Stimulated activated naive CD8-positive, alpha-beta T cell treated with anti-CD3 and anti-CD28 coated beads, Interleukin-15, Interleukin-2, amounts not matched to agents 100 ng/mL and 50 ng/mL, for 24 hours (primary cell): Measurements from ENCODE around the gene ECEL1.
"Not testable (repeated sequence)": the region's sequence is repeated elsewhere in the genome, so short reads cannot be mapped to it uniquely, and the experiment has no call there.

Experiments
- H3K27ac Mint-ChIP-seq: one replicate; pipeline ENCODE4 v1.8.0; 2021; ENCODE audit warnings: mild to moderate bottlenecking, mixed read lengths
- H3K27me3 Mint-ChIP-seq: one replicate; pipeline ENCODE4 v1.8.0; 2021; ENCODE audit warnings: mixed read lengths
- H3K36me3 Mint-ChIP-seq: one replicate; pipeline ENCODE4 v1.8.0; 2021; ENCODE audit warnings: low read depth, mixed read lengths
- H3K4me1 Mint-ChIP-seq: one replicate; pipeline ENCODE4 v1.8.0; 2021; ENCODE audit warnings: low read depth, mixed read lengths
- H3K4me3 Mint-ChIP-seq: one replicate; pipeline ENCODE4 v1.8.0; 2021; ENCODE audit warnings: mild to moderate bottlenecking, mixed read lengths
- H3K9me3 Mint-ChIP-seq: one replicate; pipeline ENCODE4 v1.8.0; 2021; ENCODE audit warnings: mixed read lengths

The ECEL1 gene

DNA sequence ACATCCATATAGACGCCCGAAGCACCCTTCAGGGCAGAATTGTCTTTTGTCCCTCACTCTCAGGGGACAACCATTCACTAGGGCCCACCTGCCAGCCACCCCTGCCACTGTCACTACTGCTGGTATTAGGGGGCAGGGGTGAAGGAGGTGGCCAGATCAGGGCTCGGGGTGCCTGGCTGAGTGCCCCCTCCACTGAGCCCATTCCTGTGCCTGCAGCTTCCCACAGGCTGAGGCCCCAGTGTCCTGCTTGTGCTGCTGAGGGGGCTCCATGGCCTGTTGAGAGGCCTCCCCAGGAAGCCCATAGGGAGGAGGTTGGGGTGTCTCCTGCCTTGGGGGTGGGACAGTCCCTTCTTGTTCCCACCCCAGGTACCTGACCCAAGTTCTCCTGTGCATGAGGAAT is 36.0 kb downstream of the ECEL1 start:
- H3K4me3 Mint-ChIP-seq, H3K9me3 Mint-ChIP-seq, H3K36me3 Mint-ChIP-seq, H3K4me1 Mint-ChIP-seq, H3K27ac Mint-ChIP-seq, H3K27me3 Mint-ChIP-seq: not testable (repeated sequence)

DNA sequence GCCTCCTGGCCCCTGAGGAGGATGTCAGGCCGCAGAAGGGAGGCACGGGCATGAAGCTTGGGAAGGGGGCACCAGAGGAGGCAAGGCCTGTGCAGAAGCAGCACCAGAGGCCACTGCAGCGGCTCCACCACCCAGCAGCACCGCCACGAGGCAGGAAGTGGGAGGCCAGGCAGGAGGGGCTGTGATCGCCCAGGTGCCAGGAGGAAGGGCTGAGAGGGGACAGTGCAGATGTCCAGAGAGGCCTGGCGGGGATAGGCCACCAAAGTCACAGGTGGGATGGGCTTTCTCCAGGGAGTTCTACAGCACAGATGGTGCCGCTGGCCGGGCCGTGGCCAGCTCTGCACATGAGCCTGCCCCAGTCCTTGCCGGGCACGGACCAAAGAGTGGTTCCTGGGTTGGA is 37.7 kb downstream of the ECEL1 start:
- Mint-ChIP-seq H3K36me3 (no peaks in the 10 kb centered on the region), H3K27ac (no peak overlapping the region), H3K9me3 (no peaks in the 10 kb centered on the region), H3K27me3 (peaks cover 1% of the 10 kb centered on the region), H3K4me3 (no peak overlapping the region), H3K4me1 (no peaks in the 10 kb centered on the region)

DNA sequence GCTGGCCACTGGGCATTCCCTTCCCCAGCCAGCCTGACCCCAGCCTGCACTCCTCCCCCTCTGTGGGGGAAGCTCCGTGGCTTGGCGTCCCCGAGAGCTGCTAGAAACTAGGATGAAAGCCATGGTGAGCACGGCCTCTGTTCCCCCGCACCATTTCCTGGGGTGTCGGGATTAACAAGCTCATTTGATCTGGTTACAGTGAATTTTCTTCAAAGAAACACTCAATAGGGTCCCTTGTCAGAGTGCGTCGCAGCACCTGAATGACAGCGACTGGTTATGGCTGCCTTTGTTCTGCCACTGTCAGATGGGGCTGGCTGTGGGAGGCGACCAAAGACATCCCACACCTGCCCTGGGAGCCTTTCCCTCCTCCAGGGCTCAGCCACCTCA is 39.3 kb downstream of the ECEL1 start:
- H3K36me3 Mint-ChIP-seq, result no peaks in the 10 kb centered on the region
- H3K4me3 Mint-ChIP-seq, result no peak overlapping the region
- H3K27me3 Mint-ChIP-seq, result no peaks in the 10 kb centered on the region
- H3K4me1 Mint-ChIP-seq, result no peaks in the 10 kb centered on the region
- H3K9me3 Mint-ChIP-seq, result no peaks in the 10 kb centered on the region
- H3K27ac Mint-ChIP-seq, result no peak overlapping the region

DNA sequence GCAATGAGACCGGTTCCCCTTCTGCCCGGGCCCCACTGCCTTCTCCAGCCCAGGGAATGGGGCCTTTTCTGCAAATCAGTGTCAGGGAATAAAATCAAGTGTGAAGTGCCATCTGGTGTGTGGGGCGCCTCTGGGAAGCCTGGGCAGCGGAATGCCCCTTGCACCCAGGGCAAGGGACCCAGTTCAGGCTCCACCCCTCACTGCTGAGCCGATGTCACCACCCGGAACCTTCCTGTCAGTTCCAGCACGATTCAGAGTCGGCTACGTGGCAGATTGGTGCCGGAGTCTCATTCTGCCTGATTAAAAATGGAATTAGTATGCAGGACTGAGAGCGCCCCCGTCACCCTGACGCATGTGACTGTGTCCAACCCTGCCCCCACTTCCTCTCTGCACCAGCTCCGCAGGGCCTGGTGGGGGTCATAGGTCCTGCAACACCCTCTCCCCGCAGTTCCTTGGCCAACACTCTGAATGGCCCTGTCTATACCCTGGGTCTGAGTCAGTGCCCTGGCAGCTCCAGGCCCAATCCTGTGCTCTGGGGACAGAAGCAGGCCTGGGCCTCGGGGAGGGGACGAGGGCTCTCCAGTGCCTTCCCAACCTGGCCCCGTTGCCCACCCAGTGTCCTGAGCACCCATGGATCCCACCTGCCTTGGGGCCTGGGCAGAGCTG is 39.9 kb downstream of the ECEL1 start:
- Mint-ChIP-seq H3K27ac (no peak overlapping the region), H3K27me3 (no peaks in the 10 kb centered on the region), H3K36me3 (no peaks in the 10 kb centered on the region), H3K9me3 (no peaks in the 10 kb centered on the region), H3K4me1 (no peaks in the 10 kb centered on the region), H3K4me3 (no peak overlapping the region)

DNA sequence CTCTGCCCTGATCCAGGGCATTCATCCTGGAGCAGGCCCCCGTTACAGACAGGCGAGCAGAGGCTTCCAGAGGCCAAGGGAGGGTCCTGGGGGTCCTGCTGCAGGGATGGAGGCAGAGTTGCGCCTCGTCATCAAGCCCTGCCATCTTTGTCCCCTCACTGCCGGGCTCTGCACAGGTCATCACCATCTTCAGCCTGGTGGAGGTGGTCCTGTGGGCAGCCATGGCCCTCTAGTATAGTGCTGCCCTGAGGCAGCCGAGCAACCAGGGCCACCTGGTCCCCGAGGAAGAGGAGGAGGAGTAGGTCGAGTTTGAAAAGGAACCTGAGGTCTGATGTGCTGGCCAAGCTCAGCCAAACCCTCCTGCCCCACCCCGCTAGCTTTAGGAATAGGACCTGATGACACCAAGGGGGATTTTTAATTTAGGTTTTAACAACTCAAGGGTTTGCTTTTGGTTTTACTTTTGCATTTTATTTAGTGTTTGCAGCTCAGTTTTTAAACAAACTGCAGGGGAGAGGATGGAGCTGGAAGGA is 40.5 kb downstream of the ECEL1 start:
- Mint-ChIP-seq H3K4me1 (no peaks in the 10 kb centered on the region), H3K27ac (no peak overlapping the region), H3K4me3 (no peak overlapping the region), H3K9me3 (no peaks in the 10 kb centered on the region), H3K36me3 (no peaks in the 10 kb centered on the region), H3K27me3 (no peaks in the 10 kb centered on the region)

DNA sequence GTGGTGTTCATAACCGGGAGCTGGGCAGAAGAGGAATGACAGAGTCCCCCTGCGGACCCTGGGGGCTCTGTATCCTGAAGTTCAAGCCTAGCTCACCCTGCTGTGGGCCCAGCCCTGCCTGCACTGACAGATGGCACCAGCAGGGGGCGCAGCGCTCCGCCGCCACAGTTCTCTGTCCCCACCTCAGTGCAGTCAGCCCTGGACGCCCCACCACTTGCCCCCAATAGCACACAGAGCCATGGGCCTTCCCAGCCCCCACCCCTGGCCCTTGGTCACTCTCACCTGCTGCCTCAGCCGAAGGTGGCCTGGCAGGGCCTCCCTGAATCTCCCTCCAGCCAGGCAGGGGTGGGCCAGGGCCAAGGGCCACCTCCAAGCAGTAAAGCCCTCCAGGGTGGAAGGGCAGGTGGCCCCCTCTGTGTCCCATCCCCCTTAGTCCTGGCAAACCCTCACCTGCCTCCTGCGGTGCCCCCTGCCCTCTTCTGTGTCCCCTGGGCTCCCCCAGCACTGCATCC is 41.3 kb downstream of the ECEL1 start:
- not testable (repeated sequence) for H3K36me3 Mint-ChIP-seq, H3K27ac Mint-ChIP-seq, H3K4me1 Mint-ChIP-seq, H3K9me3 Mint-ChIP-seq, H3K27me3 Mint-ChIP-seq, H3K4me3 Mint-ChIP-seq

GRCh38 chr2:232445149-232445885 is 42.3 kb downstream of the ECEL1 start:
- not testable (repeated sequence) for H3K9me3 Mint-ChIP-seq, H3K27me3 Mint-ChIP-seq, H3K27ac Mint-ChIP-seq, H3K4me3 Mint-ChIP-seq, H3K36me3 Mint-ChIP-seq, H3K4me1 Mint-ChIP-seq

DNA sequence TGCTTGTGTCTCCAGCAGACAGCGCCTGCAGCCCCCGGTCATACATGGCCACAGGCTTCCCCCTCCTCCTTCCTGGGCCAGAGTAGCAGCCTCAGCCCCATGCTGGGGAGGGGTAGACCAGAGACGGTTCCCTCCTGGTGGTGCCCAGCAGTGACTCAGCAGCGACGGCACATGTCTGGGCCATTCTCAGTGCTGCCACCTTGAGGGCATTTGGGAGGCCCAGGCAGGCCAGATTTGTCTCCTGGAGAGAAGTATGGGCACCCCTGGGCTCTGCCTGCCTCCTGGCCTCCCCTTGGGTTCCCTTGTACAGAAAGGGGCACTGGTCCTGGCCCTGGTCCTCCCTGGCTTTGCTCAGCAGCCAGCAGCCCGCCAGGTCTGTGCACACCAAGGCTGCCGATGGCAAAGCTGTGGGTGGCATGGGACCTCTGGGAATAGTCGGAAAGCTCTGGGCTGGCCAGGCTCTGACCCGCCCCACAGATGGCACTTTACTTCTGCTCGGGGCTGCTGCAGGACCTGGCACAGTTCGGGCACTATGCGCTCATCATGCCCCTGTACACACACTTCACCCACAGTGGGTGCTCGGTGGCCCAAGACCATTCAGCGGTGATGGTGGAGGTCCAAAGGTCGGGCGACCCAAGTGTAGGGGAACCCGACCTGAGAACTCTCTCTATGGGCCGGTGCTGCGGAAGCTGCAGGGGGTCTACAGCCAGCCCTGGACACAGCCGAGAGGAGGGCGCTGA is 43.1 kb downstream of the ECEL1 start:
- no peak overlapping the region for H3K27ac Mint-ChIP-seq
- H3K27me3 Mint-ChIP-seq, result no peaks in the 10 kb centered on the region
- no peaks in the 10 kb centered on the region for H3K4me1 Mint-ChIP-seq
- H3K36me3 Mint-ChIP-seq, result no peaks in the 10 kb centered on the region
- no peak overlapping the region for H3K4me3 Mint-ChIP-seq
- H3K9me3 Mint-ChIP-seq, result no peaks in the 10 kb centered on the region

GRCh38 chr2:232443669-232444408 is 43.8 kb downstream of the ECEL1 start:
- not testable (repeated sequence) for H3K27ac Mint-ChIP-seq, H3K36me3 Mint-ChIP-seq, H3K9me3 Mint-ChIP-seq

DNA sequence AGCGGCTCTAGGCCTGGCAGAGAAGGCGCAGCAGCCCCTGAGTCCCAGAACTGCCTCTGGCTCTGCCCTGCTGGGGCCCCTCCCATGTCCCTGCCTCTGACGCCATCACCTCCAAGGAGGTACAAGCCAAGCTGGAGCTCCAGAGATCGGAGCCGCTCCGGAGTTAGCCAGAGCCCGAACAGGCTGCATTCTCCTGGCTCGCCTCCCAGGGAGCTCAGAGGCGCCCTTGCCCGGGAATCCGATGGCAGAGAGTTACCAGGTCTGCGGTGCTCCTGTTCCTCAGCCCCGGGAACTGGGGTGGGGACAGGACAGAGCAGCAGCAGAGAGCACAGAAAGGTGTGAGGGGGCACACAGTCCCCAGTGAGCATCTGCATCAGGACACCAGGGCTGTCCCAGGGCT is 44.6 kb downstream of the ECEL1 start:
- H3K27ac Mint-ChIP-seq, H3K36me3 Mint-ChIP-seq, H3K4me3 Mint-ChIP-seq, H3K27me3 Mint-ChIP-seq, H3K4me1 Mint-ChIP-seq, H3K9me3 Mint-ChIP-seq: not testable (repeated sequence)

More at GRCh38 chr2:232443669-232444408, 43.8 kb downstream of the ECEL1 start:
- H3K27me3 Mint-ChIP-seq, H3K4me1 Mint-ChIP-seq, H3K4me3 Mint-ChIP-seq: not testable (repeated sequence)

DNA sequence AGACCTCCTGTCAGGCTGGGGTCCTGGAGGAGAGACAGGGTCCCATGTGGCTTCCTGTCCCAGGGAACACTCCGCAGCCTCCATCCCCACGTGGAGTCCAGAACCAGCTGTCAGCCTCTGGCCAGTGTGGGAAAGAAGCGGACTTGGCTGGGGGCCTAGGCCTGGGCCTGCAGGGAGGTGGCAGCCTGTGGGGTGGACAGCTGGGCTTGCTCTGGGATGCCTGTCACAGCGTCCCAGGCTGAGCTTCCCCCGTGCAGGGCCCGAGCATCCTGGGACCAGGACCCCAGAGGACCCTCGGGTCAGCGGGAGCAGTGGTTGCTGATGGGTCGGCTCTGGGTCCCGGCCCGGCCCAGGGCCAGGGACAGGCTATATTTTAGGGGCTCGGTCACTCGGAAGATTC is 45.2 kb downstream of the ECEL1 start:
- H3K4me3 Mint-ChIP-seq, H3K27ac Mint-ChIP-seq: not testable (repeated sequence)

GRCh38 chr2:232441922-232442321 is 45.7 kb downstream of the ECEL1 start:
- not testable (repeated sequence) for H3K4me1 Mint-ChIP-seq, H3K4me3 Mint-ChIP-seq, H3K27me3 Mint-ChIP-seq, H3K27ac Mint-ChIP-seq, H3K9me3 Mint-ChIP-seq, H3K36me3 Mint-ChIP-seq

More for the DNA sequence above, 45.2 kb downstream of the ECEL1 start:
- H3K36me3 Mint-ChIP-seq, H3K9me3 Mint-ChIP-seq, H3K27me3 Mint-ChIP-seq, H3K4me1 Mint-ChIP-seq: not testable (repeated sequence)

GRCh38 chr2:232441147-232441651 is 46.4 kb downstream of the ECEL1 start:
- H3K36me3 Mint-ChIP-seq, result no peaks in the 10 kb centered on the region
- H3K9me3 Mint-ChIP-seq, result no peaks in the 10 kb centered on the region
- H3K4me3 Mint-ChIP-seq, result no peak overlapping the region
- no peak overlapping the region for H3K27ac Mint-ChIP-seq
- H3K27me3 Mint-ChIP-seq, result no peaks in the 10 kb centered on the region
- H3K4me1 Mint-ChIP-seq, result no peaks in the 10 kb centered on the region

DNA sequence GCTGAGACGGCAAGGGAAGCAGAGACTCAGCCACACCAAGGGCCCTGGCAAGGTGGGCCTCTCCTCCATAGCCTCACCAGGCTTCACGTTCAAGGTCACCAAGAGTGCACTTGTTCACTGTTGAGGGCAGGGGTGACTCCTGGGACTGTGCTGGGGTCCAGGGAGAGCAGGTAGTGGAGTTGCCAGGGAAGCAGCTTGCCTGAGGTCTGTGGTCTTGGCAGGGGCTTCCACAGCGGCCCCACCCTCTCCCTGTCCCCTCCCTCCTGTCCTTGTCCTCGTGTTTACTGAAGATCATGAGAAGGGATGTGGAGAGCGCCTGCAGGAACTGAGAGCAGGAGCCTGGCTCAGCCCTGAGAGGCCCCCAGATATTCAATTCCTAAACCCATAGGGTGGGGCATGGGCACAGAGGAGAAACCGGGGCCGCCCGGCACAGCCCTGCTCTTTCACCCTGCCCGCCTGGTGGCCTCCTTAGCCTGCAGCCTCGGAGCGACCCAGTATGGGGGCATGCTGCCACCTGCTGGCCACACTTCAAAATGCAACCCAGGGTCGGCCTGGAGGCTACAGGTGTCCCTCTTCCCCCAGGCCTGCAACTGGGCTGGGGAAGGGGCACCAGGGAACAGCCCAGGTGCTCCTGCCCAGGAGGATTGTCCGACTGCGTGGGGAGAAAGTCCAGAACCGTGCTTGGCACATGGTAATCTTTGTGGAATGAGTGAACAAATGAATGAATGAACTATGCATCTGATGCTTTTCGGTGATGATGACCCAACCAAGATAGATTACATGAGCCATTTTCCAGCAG is 47.2 kb downstream of the ECEL1 start:
- not testable (repeated sequence) for H3K4me3 Mint-ChIP-seq, H3K27me3 Mint-ChIP-seq, H3K4me1 Mint-ChIP-seq, H3K36me3 Mint-ChIP-seq, H3K9me3 Mint-ChIP-seq, H3K27ac Mint-ChIP-seq
